C4-2B (cell line): ENCODE measurements around the gene PCDH9.

ENCODE experiments used
- H3K27ac ChIP-seq: fragments of 450-650 bp; 2 replicates; pipeline ENCODE4 v1.5.1; 2017
- CTCF ChIP-seq: fragments of 450-650 bp; conservative IDR thresholded peaks from 2 replicates; pipeline ENCODE4 v1.5.1; 2017; ENCODE audit warnings: mild to moderate bottlenecking
- ZFX ChIP-seq: fragments of 450-650 bp; IDR thresholded peaks from 2 replicates; pipeline ENCODE4 v1.6.1; 2017

The PCDH9 gene

GRCh38 chr13:66933994-66934393, 296.1 kb downstream of the PCDH9 start:
- TF ChIP-seq CTCF (no peak), ZFX (no peak)
- no peak overlapping the region for H3K27ac ChIP-seq

- no peak overlapping the region for H3K27ac ChIP-seq
- TF ChIP-seq ZFX (no peak), CTCF (no peak)
Observed at GRCh38 chr13:66933527-66933926, 296.6 kb downstream of the PCDH9 start.

- no peak overlapping the region for H3K27ac ChIP-seq
- TF ChIP-seq CTCF (no peak), ZFX (no peak)
Observed at GRCh38 chr13:66927562-66927961, 302.6 kb downstream of the PCDH9 start.

- H3K27ac ChIP-seq: no peak overlapping the region
- TF ChIP-seq CTCF (no peak), ZFX (no peak)
Observed at GRCh38 chr13:66926851-66927524, 303.1 kb downstream of the PCDH9 start.

- no peak for TF ChIP-seq CTCF
- no peak for TF ChIP-seq ZFX
- H3K27ac ChIP-seq: no peak overlapping the region
Observed at GRCh38 chr13:66926200-66926850, 303.8 kb downstream of the PCDH9 start.

- TF ChIP-seq ZFX (no peak), CTCF (no peak)
Observed at GRCh38 chr13:66922444-66922843, 307.7 kb downstream of the PCDH9 start.

GRCh38 chr13:66921437-66921836, 308.7 kb downstream of the PCDH9 start:
- TF ChIP-seq CTCF: no peak
- no peak for TF ChIP-seq ZFX
- no peak overlapping the region for H3K27ac ChIP-seq

More at GRCh38 chr13:66922444-66922843, 307.7 kb downstream of the PCDH9 start:
- no peak overlapping the region for H3K27ac ChIP-seq
